Activated CD8-positive, alpha-beta memory T cell treated with anti-CD3 and anti-CD28 coated beads, Interleukin-2, amount 10 ng/mL, durations not matched to agents 7 days and 5 days (primary cell): ENCODE data around the gene PDYN. TPM values are rescaled to one million over a fixed set of nuclear protein-coding genes. Genes with fewer than 3 reads are reported as not detected.

Experiments
- ATAC-seq: fragments of 150-1000 bp; cut with Tn5 transposase; one replicate; pipeline ENCODE4 v1.10.0; 2021; ENCODE audit warnings: moderate library complexity
- CTCF ChIA-PET: fragments of 350-600 bp; sonication (Branson Sonifier 250); formaldehyde crosslinking; loops from one replicate; lab custom pipeline; 2021; ENCODE audit warnings: antibody characterized with exemption; lab: Charles Lee
- DNase-seq: peaks from one replicate; pipeline ENCODE4 v3.0.0-alpha.2; 2020
- H3K27ac Mint-ChIP-seq: one replicate; pipeline ENCODE4 v1.8.0; 2021; ENCODE audit warnings: mild to moderate bottlenecking, mixed read lengths
- H3K27me3 Mint-ChIP-seq: one replicate; pipeline ENCODE4 v1.8.0; 2021; ENCODE audit warnings: mixed read lengths
- H3K36me3 Mint-ChIP-seq: one replicate; pipeline ENCODE4 v1.8.0; 2021; ENCODE audit warnings: mild to moderate bottlenecking, mixed read lengths
- H3K4me1 Mint-ChIP-seq: one replicate; pipeline ENCODE4 v1.8.0; 2021; ENCODE audit warnings: mixed read lengths
- H3K4me3 Mint-ChIP-seq: one replicate; pipeline ENCODE4 v1.8.0; 2021; ENCODE audit warnings: mild to moderate bottlenecking, moderate library complexity, mixed read lengths
- H3K9me3 Mint-ChIP-seq: one replicate; pipeline ENCODE4 v1.8.0; 2022; ENCODE audit warnings: low read depth, mixed read lengths
- total RNA-seq, 2 experiments: library from RNA; stranded (reverse); gene quantifications; one replicate each; pipeline ENCODE4 v1.2.3, GENCODE V29; 2021

Gene PDYN
- total RNA-seq, 2 experiments from 2014 or later: not detected

DNA sequence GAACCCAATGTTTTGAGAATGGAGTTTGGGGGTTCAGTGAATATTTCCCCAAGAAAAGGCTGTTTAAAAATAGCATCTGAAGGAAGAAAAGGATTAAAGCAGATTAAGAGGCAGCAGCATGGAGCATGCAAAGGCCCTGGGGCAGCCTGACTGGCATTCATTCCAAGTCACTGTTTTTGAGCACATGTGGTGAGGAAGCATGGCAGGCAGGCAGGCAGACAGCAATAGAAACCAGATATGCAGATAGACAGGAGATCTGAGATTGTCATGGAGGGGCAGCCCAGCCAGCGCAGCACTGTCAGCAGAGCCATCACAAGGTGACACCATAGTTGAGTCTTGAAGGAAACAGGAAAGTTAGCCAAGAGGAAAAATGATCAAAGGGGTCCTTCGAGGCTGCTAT is 60.9 kb downstream of the PDYN start:
- Mint-ChIP-seq H3K27me3 (peaks cover 12% of the 10 kb centered on the region), H3K9me3 (no peaks in the 10 kb centered on the region), H3K4me3 (no peak overlapping the region), H3K36me3 (no peaks in the 10 kb centered on the region), H3K4me1 (no peaks in the 10 kb centered on the region), H3K27ac (no peak overlapping the region)
- no peak for ATAC-seq
- CTCF ChIA-PET: no interaction called here
- no peak for DNase-seq

GRCh38 chr20:1931830-1932229 is 62.0 kb downstream of the PDYN start:
- H3K36me3 Mint-ChIP-seq: no peaks in the 10 kb centered on the region
- no peaks in the 10 kb centered on the region for H3K9me3 Mint-ChIP-seq
- H3K4me1 Mint-ChIP-seq: no peaks in the 10 kb centered on the region
- H3K4me3 Mint-ChIP-seq: no peak overlapping the region
- ATAC-seq (no peak), DNase-seq (no peak)
- peaks cover 12% of the 10 kb centered on the region for H3K27me3 Mint-ChIP-seq
- CTCF ChIA-PET: no interaction called here
- H3K27ac Mint-ChIP-seq: no peak overlapping the region

DNA sequence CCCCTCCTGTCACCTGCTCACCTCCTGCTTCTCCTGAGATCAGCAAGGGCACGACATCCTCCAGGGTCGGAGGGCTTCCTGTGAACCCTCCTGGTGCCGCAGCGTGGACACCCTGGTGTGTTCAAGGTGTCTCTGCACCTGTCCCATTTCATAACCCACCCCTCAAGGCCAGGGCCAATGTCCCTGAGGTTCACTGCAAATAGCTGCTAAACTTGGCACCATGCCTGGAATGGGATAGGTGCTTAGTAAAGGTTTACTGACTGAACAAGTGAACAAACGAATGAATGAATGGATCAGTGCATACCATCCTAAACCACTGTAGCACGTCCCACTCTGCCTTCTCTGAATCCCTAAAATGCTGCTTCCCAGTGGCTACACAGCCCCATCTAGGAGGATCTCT is 63.7 kb downstream of the PDYN start:
- H3K27ac Mint-ChIP-seq: no peak overlapping the region
- DNase-seq (no peak), ATAC-seq (no peak)
- H3K27me3 Mint-ChIP-seq: peaks cover 12% of the 10 kb centered on the region
- CTCF ChIA-PET: no interaction called here
- no peaks in the 10 kb centered on the region for H3K4me1 Mint-ChIP-seq
- H3K9me3 Mint-ChIP-seq: no peaks in the 10 kb centered on the region
- no peaks in the 10 kb centered on the region for H3K36me3 Mint-ChIP-seq
- no peak overlapping the region for H3K4me3 Mint-ChIP-seq

GRCh38 chr20:1929460-1929859 is 64.4 kb downstream of the PDYN start:
- H3K27ac Mint-ChIP-seq: no peak overlapping the region
- no peak overlapping the region for H3K4me3 Mint-ChIP-seq
- ATAC-seq: no peak
- H3K27me3 Mint-ChIP-seq: peaks cover 12% of the 10 kb centered on the region
- CTCF ChIA-PET: no interaction called here
- no peaks in the 10 kb centered on the region for H3K36me3 Mint-ChIP-seq
- DNase-seq: no peak
- H3K9me3 Mint-ChIP-seq: no peaks in the 10 kb centered on the region
- H3K4me1 Mint-ChIP-seq: no peaks in the 10 kb centered on the region

- CTCF ChIA-PET: no interaction called here
- DNase-seq: no peak
- ATAC-seq: no peak
- Mint-ChIP-seq H3K9me3 (no peaks in the 10 kb centered on the region), H3K27me3 (peaks cover 7% of the 10 kb centered on the region), H3K27ac (no peak overlapping the region), H3K4me1 (no peaks in the 10 kb centered on the region), H3K36me3 (no peaks in the 10 kb centered on the region), H3K4me3 (no peak overlapping the region)
Observed at GRCh38 chr20:1928782-1929181, 65.1 kb downstream of the PDYN start.

Other genes with a start within 250 kb of the PDYN start
- not detected for gene SIRPA, start 98.7 kb downstream of the PDYN start, total RNA-seq
- gene STK35, start 107.8 kb upstream of the PDYN start, total RNA-seq: 10 to 100 TPM; 17.5 to 18.2 TPM